SK-N-MC (cell line): ENCODE data around the gene SPDYE6.

Experiments used
- EZH2 ChIP-seq: fragments of 200-600 bp; sonication (generic); IDR thresholded peaks from one replicate; pipeline ENCODE4 v1.6.1; 2017; ENCODE audit warnings: antibody characterized with exemption
- FOXP2 ChIP-seq: optimal IDR thresholded peaks from 2 replicates; pipeline ENCODE3; 2011; ENCODE audit warnings: mild to moderate bottlenecking, moderate library complexity; ENCODE audit not compliant: insufficient read depth; ENCODE audit errors: extremely low read length, control extremely low read depth
- POLR2AphosphoS5 ChIP-seq: IDR thresholded peaks from 2 replicates; pipeline ENCODE4 v1.6.1; 2012; ENCODE audit warnings: mild to moderate bottlenecking, low read depth, low read length, borderline replicate concordance

DNA sequence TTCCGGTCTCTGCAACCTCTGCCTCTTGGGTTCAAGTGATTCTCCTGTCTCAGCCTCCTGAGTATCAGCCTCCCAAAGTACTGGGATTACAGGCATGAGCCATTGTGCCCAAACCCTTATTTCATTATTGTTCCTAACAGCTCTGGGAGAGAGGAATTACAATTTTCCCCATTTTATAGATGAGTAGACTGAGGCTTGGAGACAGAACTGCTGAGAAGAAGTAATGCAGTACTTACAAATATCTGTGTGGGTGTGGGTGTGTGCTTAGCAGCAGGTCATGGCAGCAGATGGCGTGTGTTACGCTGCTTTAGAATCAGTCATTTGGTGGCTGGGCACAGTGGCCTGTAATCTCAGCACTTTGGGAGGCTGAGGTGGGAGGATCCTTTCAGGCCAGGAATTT is 47.3 kb upstream of the SPDYE6 start:
- no peak for TF ChIP-seq EZH2
- no peak for TF ChIP-seq POLR2AphosphoS5
- TF ChIP-seq FOXP2, result no peak
